CD4-positive, alpha-beta T cell treated with Interleukin-2 at 100 ng/mL for 4 hours (primary cell): ENCODE results near the gene CNDP1.
A peak's percentile ranks its signal among the peaks of the same experiment; 100 is the strongest.
"Not testable (repeated sequence)": the region's sequence is repeated elsewhere in the genome, so short reads cannot be mapped to it uniquely, and the experiment has no call there.

Experiments used
- DNase-seq: peaks from one replicate; pipeline ENCODE4 v3.0.0-alpha.2; 2020; ENCODE audit warnings: low spot score

CNDP1 gene, protein sequence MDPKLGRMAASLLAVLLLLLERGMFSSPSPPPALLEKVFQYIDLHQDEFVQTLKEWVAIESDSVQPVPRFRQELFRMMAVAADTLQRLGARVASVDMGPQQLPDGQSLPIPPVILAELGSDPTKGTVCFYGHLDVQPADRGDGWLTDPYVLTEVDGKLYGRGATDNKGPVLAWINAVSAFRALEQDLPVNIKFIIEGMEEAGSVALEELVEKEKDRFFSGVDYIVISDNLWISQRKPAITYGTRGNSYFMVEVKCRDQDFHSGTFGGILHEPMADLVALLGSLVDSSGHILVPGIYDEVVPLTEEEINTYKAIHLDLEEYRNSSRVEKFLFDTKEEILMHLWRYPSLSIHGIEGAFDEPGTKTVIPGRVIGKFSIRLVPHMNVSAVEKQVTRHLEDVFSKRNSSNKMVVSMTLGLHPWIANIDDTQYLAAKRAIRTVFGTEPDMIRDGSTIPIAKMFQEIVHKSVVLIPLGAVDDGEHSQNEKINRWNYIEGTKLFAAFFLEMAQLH

GRCh38 chr18:74534150-74534969 is at the start of gene CNDP1:
Gene CNDP1 (plus strand): TSS chr18:74534500. CDS start chr18:74534668, 168 bp downstream.
- no peak for DNase-seq

DNA sequence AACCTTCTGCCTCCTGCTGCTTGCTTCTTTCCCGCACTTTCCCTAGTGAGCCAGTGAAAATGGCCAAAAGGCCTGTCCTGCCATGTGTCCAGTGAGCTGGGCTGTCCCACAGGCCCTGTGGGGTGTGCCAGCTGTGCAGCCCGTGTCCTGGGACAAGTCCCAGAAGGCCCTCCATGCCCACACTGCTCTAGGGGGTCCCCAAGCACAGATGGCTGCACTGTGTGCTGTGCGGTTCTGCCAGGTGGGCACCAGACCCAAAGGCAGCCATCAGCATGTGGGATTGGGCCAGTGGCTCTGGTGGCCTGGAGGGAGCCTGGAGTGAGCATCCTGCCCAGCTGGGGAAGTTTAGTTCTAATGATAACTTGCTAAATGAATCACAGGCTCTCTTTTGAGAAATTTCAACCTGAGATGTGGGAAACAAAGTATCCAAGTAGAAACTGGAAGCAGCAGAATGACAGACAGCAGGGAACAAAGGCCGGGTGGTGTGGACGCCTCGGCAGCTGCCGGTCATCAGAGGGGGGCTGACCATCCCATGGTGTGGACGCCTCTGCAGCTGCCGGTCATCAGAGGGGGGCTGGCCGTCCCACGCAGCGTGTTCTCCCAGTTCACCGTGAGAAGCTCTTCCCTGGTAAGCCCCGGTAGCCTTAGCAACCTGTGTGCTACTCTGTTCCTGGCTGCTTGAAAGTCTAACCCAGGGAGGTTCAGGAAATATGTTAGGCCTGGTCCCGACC is 48.0 kb upstream of the CNDP1 start:
- no peak for DNase-seq

- no peak for DNase-seq
These were observed 45.9 kb upstream of the CNDP1 start for GRCh38 chr18:74488354-74488753.

DNA sequence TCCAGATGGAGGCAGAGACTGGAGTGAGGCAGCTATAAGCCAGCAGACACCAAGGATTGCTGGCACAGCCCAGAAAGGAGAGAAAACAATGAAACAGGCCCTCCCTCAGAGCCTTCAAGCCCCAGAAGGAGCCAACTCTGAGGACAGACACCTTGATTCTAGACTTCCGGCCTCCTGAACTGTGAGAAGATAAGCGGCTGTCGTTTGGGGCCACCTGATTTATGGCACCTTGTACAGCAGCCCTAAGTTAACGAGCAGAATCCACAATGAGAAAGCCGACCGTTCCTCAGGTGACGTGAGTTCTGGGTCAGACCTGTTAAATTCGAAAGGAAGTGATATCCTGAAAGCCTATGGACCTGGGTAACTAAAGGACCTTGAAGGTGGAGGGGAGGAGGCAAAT is 45.4 kb upstream of the CNDP1 start:
- no peak for DNase-seq

DNA sequence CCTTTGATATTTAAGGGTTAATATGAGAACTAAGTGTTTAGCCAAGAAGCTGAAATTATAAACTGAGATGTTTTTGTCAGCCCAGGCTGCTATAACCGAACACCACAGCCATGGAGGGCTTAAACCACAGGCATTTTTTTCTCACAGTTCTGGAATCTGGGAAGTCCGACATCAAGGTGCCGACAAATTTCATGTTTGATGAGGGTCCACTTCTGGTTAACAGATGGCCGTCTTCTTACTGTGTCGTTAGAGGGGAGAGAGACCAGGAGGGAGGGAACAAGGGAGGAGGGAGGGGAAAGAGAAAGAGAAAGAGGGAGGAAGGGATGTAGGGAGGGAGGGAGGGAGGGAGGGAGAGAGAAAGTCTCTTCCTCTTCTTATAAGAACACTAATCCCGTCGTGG is 44.6 kb upstream of the CNDP1 start:
- DNase-seq = no peak

GRCh38 chr18:74492259-74492658 is 42.0 kb upstream of the CNDP1 start:
- no peak for DNase-seq

GRCh38 chr18:74493689-74494088 is 40.6 kb upstream of the CNDP1 start:
- peak; percentile 75 for DNase-seq

DNA sequence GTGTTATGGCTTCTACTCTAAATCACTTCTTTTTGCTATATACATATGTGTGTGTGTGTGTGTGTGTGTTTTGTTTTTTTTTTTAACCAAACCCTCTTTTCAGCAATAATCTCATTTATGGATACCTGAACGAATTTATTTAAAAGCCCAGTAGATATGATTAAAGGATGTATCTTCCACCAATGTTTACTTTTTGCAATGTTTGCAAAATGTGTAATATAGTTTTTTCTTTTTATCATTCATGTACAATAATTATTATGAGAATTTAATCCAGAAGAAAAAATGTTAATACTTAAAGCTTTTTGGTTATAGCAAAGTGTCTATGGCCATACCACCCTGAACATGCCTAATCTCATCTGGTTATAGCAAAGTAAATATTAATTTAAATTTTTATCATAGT is 39.8 kb upstream of the CNDP1 start:
- no peak for DNase-seq

- DNase-seq = peak; percentile 98
These were observed 38.5 kb upstream of the CNDP1 start, which contains the start of gene CNDP2 for GRCh38 chr18:74495581-74496507. Gene CNDP2 (plus strand): TSS chr18:74496363. CDS start chr18:74499974, 3,611 bp downstream.

- DNase-seq = peak; percentile 39
These were observed 37.6 kb upstream of the CNDP1 start for GRCh38 chr18:74496508-74497323.

- DNase-seq = no peak
These were observed 37.0 kb upstream of the CNDP1 start for GRCh38 chr18:74497324-74497676.

DNA sequence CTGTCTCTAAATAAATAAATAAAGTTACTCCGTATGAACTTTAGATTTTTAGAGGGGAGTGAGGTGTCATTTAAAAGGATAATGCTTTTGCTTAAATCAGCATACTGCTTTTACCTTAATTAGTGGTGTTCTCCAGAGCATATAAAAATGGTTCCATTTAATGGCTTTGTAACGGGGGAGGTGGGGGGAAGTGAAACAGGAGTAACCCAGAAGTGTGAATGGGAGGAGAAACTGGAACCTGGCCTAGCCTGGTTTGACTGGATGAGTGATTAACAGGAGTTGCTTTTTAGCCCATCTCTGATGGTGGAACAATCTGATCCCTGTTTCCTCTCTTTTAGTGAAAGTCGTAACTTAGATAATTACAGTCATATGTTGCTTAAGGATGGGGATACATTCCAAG is 36.5 kb upstream of the CNDP1 start:
- DNase-seq = no peak

GRCh38 chr18:74498712-74499627 is 35.3 kb upstream of the CNDP1 start:
- peak; percentile 76 for DNase-seq

DNA sequence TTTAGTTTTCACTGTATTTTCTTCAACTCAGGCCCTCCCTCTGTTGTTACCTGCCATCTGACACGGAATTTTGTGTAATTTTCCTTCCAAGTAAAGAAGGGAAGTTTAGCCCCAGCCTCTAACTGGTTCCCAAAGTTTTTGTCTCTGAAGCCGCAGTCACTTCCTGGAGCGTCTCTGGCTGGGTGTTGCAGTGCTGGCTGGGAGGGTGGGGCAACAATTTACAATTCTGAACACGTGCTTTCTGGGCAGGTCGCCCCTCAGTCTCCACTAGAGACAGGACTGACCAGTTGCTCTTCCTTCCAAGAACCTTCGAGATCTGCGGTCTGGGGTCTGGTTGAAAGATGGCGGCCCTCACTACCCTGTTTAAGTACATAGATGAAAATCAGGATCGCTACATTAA is 34.7 kb upstream of the CNDP1 start:
- DNase-seq = peak; percentile 52

GRCh38 chr18:74500372-74500771 is 33.9 kb upstream of the CNDP1 start:
- no peak for DNase-seq

GRCh38 chr18:74500774-74501173 is 33.5 kb upstream of the CNDP1 start:
- DNase-seq = not testable (repeated sequence)

GRCh38 chr18:74501386-74501785 is 32.9 kb upstream of the CNDP1 start:
- no peak for DNase-seq

GRCh38 chr18:74503137-74503536 is 31.2 kb upstream of the CNDP1 start:
- no peak for DNase-seq

GRCh38 chr18:74505776-74506175 is 28.5 kb upstream of the CNDP1 start:
- no peak for DNase-seq
